ENCODE measurements around the gene B4GALT2.

- TF ChIP-seq, protein P1, sequence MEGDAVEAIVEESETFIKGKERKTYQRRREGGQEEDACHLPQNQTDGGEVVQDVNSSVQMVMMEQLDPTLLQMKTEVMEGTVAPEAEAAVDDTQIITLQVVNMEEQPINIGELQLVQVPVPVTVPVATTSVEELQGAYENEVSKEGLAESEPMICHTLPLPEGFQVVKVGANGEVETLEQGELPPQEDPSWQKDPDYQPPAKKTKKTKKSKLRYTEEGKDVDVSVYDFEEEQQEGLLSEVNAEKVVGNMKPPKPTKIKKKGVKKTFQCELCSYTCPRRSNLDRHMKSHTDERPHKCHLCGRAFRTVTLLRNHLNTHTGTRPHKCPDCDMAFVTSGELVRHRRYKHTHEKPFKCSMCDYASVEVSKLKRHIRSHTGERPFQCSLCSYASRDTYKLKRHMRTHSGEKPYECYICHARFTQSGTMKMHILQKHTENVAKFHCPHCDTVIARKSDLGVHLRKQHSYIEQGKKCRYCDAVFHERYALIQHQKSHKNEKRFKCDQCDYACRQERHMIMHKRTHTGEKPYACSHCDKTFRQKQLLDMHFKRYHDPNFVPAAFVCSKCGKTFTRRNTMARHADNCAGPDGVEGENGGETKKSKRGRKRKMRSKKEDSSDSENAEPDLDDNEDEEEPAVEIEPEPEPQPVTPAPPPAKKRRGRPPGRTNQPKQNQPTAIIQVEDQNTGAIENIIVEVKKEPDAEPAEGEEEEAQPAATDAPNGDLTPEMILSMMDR (IDR thresholded peaks at IDR 0.05), result peak in 1 of 3 donors; percentile 21
- no peak for TF ChIP-seq POLR2A (IDR thresholded peaks at IDR 0.05)
These were observed 9.1 kb upstream of the B4GALT2 start, which contains the start of gene DPH2 for GRCh38 chr1:43969746-43970466.
